ENCODE measurements around the gene NOD1. TPM values are rescaled to one million over a fixed set of nuclear protein-coding genes. Genes with fewer than 3 reads are reported as not detected.
A peak's percentile ranks its signal among the peaks of the same experiment; 100 is the strongest.
"Not testable (repeated sequence)": the region's sequence is repeated elsewhere in the genome, so short reads cannot be mapped to it uniquely, and the experiment has no call there.

NOD1 gene
- total RNA-seq, 1 experiment from 2014 or later: 7.0 TPM

DNA sequence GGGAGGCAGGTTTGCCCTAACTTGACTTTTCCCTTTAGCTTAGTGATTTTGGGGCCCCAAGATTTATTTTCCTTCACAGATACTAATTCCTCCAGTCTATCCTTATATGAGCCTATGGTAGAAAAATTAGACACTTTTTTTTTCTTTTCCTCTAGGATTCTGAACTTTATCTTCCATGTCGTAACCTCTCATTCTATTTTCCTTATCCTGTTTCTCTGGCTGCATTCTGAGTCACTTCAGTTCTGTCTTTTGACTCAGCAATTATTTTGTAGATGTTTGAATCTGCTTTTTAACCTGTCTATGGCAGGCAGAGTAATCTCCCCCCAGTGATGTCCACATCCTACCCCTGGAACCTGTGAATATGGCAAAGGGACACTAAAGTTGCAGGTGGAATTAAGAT lies 7.1 kb upstream of the NOD1 start:
- TF ChIP-seq, protein P1, sequence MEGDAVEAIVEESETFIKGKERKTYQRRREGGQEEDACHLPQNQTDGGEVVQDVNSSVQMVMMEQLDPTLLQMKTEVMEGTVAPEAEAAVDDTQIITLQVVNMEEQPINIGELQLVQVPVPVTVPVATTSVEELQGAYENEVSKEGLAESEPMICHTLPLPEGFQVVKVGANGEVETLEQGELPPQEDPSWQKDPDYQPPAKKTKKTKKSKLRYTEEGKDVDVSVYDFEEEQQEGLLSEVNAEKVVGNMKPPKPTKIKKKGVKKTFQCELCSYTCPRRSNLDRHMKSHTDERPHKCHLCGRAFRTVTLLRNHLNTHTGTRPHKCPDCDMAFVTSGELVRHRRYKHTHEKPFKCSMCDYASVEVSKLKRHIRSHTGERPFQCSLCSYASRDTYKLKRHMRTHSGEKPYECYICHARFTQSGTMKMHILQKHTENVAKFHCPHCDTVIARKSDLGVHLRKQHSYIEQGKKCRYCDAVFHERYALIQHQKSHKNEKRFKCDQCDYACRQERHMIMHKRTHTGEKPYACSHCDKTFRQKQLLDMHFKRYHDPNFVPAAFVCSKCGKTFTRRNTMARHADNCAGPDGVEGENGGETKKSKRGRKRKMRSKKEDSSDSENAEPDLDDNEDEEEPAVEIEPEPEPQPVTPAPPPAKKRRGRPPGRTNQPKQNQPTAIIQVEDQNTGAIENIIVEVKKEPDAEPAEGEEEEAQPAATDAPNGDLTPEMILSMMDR (IDR thresholded peaks at IDR 0.05; ENCODE audit: insufficient read depth in 1 of 2, low read depth in 1 of 2, low read length in 1 of 2, severe bottlenecking in 1 of 2, unreplicated experiment in 1 of 2): no peak
- H3K36me3 Mint-ChIP-seq (ENCODE audit: insufficient read depth, unreplicated experiment): no peaks in the 10 kb centered on the region
- 0 out of 2 replicates have a peak, but pooled peaks cover 3% of the 10 kb centered on the region for H3K9me3 ChIP-seq
- DNase-seq: no peak
- intact Hi-C loops (cut with micrococcal nuclease; ENCODE audit: unreplicated experiment): no loop called here
- ChIA-PET POLR2A (no interaction called here), CTCF (no interaction called here)
- H3K4me1 Mint-ChIP-seq (ENCODE audit: low read depth, unreplicated experiment): no peaks in the 10 kb centered on the region
- no peaks in the 10 kb centered on the region for H3K27me3 ChIP-seq (replicated peaks; ENCODE audit: control insufficient read depth, insufficient read depth, low read length)
- no peak overlapping the region for H3K4me3 Mint-ChIP-seq (ENCODE audit: unreplicated experiment)
- no peaks in the 10 kb centered on the region for H3K36me3 ChIP-seq (ENCODE audit: control insufficient read depth, insufficient read depth, low read length)
- BruUV-seq (replicated peaks): no TSS peak
- no peaks in the 10 kb centered on the region for H3K9me3 Mint-ChIP-seq (ENCODE audit: unreplicated experiment)
- peaks cover 10% of the 10 kb centered on the region for H3K27me3 Mint-ChIP-seq (ENCODE audit: insufficient read depth, unreplicated experiment)
- no peak overlapping the region for H3K4me3 ChIP-seq (ENCODE audit: low read depth, low read length)
- H3K27ac Mint-ChIP-seq (ENCODE audit: unreplicated experiment): no peak overlapping the region
- H3K4me1 ChIP-seq: no peaks in the 10 kb centered on the region

DNA sequence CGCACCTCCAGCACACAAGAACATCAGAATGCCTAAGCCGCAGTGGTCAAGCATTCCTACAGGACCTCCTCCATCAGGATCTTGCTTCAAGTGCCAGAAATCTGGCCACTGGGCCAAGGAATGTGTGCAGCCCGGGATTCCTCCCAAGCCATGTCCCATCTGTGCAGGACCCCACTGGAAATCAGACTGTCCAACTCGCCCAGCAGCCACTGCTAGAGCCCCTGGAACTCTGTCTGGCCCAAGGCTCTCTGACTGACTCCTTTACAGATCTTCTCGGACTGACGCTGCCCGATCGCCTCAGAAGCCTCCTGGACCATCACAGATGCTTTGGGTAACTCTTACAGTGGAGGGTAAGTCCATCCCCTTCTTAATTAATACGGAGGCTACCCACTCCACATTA lies 2.8 kb upstream of the NOD1 start:
- H3K4me1 Mint-ChIP-seq (ENCODE audit: low read depth, unreplicated experiment); intact Hi-C loops (cut with micrococcal nuclease; ENCODE audit: unreplicated experiment); H3K36me3 ChIP-seq (ENCODE audit: control insufficient read depth, insufficient read depth, low read length); H3K27me3 ChIP-seq (replicated peaks; ENCODE audit: control insufficient read depth, insufficient read depth, low read length); POLR2A ChIA-PET; H3K27me3 Mint-ChIP-seq (ENCODE audit: insufficient read depth, unreplicated experiment); H3K4me1 ChIP-seq; DNase-seq; H3K9me3 ChIP-seq; H3K4me3 Mint-ChIP-seq (ENCODE audit: unreplicated experiment); H3K9me3 Mint-ChIP-seq (ENCODE audit: unreplicated experiment); CTCF ChIA-PET; H3K27ac Mint-ChIP-seq (ENCODE audit: unreplicated experiment); BruUV-seq (replicated peaks); H3K36me3 Mint-ChIP-seq (ENCODE audit: insufficient read depth, unreplicated experiment); H3K4me3 ChIP-seq (ENCODE audit: low read depth, low read length): not testable (repeated sequence)

DNA sequence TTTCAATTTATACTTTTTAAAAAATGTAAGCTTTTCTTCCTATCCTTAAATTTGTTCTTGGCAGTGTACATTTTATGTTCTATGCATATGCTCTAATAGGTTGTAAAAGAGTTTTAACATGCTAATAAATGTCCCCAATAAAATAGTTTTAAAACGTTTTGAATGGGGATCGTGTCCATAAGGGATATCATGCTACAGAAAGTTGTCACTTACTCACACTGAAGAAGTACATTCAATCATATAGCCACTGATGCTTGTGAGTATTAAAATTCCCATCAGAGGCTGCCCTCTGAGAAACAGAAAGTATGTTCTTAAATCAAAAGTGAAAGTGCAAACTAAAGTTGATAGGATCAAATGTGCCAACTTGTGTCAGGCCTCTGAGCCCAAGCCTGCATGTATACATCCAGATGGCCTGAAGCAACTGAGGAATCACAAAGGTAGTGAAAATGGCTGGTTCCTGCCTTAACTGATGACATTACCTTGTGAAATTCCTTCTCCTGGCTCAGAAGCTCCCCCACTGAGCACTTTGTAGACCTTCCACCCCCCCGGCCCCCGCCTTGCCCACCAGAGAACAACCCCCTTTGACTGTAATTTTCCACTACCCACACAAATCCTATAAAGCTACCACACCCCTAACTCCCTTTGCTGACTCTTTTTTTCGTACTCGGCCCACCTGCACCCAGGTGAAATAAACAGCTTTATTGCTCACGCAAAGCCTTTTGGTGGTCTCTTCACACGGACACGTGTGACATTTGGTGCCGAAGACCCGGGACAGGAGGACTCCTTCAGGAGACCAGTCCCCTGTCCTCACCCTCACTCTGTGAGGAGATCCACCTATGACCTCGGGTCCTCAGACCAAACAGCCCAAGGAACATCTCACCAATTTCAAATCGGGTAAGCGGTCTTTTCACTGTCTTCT lies 877 bp upstream of the NOD1 start:
- 0 out of 2 replicates have a peak, but pooled peaks cover 10% of the 10 kb centered on the region for H3K4me1 ChIP-seq
- Mint-ChIP-seq H3K27me3 (ENCODE audit: insufficient read depth, unreplicated experiment) (no peaks in the 10 kb centered on the region), H3K4me3 (ENCODE audit: unreplicated experiment) (peak overlapping the region; percentile 82), H3K9me3 (ENCODE audit: unreplicated experiment) (no peaks in the 10 kb centered on the region), H3K4me1 (ENCODE audit: low read depth, unreplicated experiment) (peaks cover 8% of the 10 kb centered on the region), H3K36me3 (ENCODE audit: insufficient read depth, unreplicated experiment) (no peaks in the 10 kb centered on the region), H3K27ac (ENCODE audit: unreplicated experiment) (no peak overlapping the region)
- no TSS peak for BruUV-seq (replicated peaks)
- no peaks in the 10 kb centered on the region for H3K9me3 ChIP-seq
- H3K4me3 ChIP-seq (ENCODE audit: low read depth, low read length): peak overlapping the region; percentile 61
- intact Hi-C loops (cut with micrococcal nuclease; ENCODE audit: unreplicated experiment): loop anchor here (2.0 to 10.0 kb wide), 3 partner anchors 25 to 195 kb away; partner anchors contain the start of genes GGCT and ZNRF2
- no peaks in the 10 kb centered on the region for H3K36me3 ChIP-seq (ENCODE audit: control insufficient read depth, insufficient read depth, low read length)
- no peaks in the 10 kb centered on the region for H3K27me3 ChIP-seq (replicated peaks; ENCODE audit: control insufficient read depth, insufficient read depth, low read length)
- TF ChIP-seq, protein P1 (IDR thresholded peaks at IDR 0.05; ENCODE audit: insufficient read depth in 1 of 2, low read depth in 1 of 2, low read length in 1 of 2, severe bottlenecking in 1 of 2, unreplicated experiment in 1 of 2): no peak
- ChIA-PET POLR2A (no interaction called here), CTCF (interaction anchor here (1.4 kb wide), 1 partner anchor 10 kb away, joined by 4 read pairs; no protein-coding TSS in a partner anchor)
- DNase-seq: no peak
